ENCODE results near the gene NSG1.
"Not testable (repeated sequence)": the region's sequence is repeated elsewhere in the genome, so short reads cannot be mapped to it uniquely, and the experiment has no call there.

Gene NSG1

DNA sequence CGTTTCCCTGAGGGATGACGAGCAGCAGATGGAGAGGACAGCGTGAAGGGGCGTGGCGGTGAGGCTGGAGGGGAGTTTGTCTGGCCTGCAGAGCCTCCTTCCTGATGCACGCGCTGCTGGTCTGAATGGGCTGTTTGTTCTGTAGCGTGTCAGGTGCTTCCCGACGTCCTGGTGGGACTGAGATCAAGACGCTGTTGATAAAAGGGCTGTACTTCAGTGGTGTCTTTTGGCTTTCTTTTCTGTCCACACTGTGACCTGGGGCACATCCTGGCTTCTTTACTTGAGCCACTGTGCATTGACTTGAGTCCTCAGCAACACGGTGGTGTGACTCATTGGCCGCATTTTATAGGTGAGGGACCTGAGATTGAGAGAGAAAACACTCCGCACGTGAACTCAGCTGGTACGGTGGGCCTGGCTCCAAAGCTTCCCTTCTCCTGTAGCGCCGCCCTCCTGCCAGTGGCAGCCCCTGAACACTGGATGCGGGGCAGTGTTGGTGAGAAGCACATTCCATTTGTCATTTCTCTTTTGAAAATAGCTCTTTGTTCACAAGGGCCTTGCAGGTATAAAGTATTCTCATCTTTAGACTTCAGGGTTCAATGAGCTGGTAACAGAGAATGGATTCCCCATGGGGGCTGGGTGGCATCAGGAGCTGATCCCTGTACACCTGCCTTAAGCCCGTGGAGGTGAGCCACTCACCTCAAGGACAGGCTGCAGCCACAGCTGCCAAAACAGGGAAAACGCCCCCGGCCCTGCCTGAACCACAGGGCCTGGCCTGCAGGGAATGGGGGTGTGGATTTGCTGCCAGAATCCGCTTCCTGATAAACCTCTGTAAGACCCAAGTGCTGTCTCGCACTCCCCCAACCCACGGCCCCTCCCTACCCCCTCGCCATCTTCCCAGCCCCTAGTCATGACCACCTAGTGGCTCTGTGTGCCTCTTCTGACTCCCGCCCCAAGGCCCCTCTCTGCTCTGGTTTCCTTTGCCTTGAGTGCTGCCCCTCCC lies 29.2 kb downstream of the NSG1 start:
- in situ Hi-C loops (cut with MboI; ENCODE audit: low sequenced_read_pairs): no loop called here

DNA sequence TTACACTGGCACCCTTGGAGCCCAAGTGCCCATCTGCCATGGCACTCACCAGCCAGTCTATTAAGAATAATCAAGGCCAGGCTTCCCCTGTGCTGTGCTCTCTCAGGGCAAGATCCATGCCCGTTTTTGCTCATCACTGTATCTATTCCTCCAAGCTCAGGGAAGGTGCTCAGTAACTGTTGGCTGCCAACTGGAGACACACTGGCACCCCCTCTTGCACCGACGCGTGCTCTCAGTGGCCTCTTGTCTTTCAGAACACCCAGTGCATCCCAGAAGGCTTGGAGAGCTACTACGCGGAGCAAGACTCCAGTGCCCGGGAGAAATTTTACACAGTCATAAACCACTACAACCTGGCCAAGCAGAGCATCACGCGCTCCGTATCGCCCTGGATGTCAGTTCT lies 30.1 kb downstream of the NSG1 start:
- in situ Hi-C loops (cut with MboI; ENCODE audit: low sequenced_read_pairs): no loop called here

DNA sequence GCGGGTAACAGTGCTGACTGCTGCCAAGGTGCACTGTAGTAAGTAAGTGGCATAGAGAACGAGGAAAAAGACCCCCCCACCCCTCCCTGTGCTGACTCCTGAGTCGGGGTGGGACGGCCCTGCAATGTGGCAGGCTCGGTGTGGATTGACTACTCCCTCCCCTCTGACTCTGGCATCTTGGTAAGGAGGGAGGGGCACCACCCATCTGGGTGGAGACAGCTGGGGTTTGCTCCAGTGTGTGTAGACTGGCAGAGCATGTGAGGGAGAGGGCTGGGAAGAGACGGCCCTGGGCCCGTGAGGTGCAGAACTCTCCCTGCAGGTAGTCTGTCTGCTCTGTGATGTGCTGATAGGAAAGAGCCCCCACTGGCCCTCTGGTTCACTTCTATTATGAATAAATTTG lies 31.0 kb downstream of the NSG1 start:
- in situ Hi-C loops (cut with MboI; ENCODE audit: low sequenced_read_pairs): no loop called here

DNA sequence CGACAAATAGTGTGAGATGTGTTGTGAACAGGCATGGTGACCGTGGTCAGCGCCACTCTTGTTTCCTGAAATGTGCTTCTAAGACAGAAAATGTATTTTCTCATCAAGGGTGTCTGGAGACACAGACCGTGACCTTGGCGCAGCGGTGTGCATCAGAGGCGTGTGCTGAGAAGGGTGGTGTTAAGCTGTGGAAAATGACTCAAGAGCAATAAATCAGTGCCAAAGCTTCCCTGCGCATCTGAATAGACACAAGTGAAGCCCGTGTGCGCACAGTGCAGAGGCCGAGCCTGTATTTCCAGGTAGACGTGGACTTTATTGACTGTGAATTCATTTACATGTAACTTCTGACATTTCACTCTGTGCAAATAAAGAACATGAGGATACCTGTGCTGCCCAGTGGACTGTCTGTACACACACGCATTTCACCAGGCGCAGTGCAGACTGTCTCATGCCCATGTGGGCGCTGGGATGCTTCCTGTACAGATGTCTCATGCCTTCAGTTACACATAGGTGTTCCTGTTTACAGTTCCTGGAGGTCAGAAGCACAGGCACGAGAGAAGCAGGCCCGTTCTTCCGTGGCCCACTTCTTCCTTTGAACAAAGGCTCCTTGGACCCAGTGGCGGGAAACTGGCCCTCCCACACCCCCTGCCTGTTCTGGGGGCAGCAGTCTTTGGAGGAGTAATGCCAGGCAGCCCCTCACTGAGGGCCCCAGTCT lies 31.9 kb downstream of the NSG1 start:
- in situ Hi-C loops (cut with MboI; ENCODE audit: low sequenced_read_pairs): no loop called here

DNA sequence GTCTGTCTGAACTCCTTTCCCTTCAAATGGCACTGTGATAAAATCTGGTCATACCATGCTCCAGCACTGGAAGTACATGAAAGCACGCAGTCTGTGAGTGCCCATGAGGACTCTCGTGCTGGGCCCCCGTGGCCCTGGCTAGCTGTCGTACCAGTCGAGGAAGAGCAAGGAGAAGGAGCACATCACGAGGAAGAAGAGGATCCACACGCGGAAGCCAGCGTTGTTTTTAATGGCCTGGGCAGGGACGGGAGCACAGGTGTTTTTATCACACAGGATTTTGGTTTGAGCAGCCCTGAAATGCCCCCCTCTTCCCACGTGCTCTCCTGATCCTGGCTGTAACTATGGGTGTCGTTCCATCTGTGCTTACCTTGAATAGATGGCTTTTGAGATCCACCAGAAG lies 33.0 kb downstream of the NSG1 start:
- in situ Hi-C loops (cut with MboI; ENCODE audit: low sequenced_read_pairs): no loop called here

DNA sequence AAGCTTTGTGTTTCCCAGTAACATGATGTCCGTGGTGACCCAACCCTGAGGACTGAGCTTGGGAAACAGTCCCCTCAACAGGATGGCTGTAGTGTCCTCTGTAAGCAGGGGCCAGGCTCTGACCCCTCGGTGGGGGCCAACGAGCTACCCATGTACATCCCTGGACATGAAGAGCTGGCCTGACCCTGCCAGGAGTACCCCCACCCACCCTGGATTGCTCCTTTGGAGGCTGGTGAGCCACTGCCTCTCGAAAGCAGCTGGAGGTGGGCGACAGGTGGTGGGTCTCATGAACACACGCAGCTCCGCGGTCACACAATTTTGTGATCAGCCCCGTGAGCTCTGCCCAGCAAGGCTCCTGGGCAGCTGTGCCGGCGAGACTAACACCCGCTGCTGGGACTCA lies 33.5 kb downstream of the NSG1 start:
- in situ Hi-C loops (cut with MboI; ENCODE audit: low sequenced_read_pairs): no loop called here

DNA sequence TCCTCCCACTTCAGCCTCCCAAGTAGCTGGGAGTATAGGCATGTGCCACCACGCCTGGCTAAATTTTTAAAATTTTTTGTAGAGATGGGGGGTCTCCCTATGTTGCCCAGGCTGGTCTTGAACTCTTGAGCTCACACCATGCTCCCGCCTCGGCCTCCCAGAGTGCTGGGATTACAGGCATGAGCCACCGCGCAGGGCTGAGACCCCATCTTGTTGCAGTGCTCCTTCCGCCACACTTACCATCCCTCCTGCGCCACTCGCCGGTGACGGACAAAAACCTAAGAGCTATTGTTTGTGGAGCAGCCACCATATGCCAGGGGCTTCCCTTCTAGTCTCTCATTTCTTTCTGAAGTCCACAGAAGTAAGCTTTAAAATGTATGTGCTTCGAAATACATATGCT lies 34.5 kb downstream of the NSG1 start:
- in situ Hi-C loops (cut with MboI; ENCODE audit: low sequenced_read_pairs): no loop called here

DNA sequence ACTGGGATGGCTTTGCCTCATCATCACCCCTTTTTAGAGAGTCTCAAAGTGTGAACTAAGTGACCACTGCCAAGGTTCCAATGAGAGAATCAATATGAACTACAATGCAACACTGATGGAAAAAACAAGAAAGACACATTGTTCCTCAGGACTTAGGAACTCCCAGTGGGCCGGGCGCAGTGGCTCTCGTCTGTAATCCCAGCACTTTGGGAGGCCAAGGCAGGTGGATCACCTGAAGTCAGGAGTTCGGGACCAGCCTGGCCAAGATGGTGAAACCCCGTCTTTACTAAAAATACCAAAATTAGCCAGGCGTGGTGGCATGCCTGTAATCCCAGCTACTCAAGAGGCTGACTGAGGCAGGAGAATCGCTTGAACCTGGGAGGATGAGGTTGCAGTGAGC lies 35.2 kb downstream of the NSG1 start:
- in situ Hi-C loops (cut with MboI; ENCODE audit: low sequenced_read_pairs): not testable (repeated sequence)

DNA sequence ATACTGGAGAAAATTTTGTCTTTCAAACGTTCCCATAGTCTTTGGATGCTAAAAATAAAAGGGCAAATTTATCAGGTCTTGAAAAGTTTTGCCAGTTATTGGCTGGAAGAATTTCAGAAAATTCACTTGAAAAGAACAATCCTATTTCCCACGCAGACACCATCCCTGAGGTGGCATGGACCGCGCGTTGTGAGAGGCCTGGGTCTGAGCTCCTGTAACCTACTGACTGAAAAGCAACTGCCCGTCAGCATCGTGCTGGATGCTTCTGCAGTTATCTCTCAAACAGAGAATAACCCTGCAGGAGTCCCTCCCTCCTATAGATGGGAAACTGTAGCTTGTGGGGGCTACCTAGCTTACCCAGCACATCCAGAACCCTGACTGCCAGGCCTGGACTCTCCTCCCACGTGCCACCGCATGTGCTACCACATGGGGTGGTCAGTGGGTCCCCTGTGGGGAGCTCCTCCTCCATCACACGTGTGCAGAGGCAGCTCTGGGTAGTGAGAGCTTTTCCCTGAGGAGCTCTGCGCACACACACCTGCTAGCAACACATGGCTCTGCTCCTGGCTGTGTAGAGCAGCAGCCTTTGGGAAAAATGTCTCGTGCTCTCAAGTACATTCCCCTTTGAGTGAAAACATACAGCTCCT lies 36.1 kb downstream of the NSG1 start:
- in situ Hi-C loops (cut with MboI; ENCODE audit: low sequenced_read_pairs): no loop called here

DNA sequence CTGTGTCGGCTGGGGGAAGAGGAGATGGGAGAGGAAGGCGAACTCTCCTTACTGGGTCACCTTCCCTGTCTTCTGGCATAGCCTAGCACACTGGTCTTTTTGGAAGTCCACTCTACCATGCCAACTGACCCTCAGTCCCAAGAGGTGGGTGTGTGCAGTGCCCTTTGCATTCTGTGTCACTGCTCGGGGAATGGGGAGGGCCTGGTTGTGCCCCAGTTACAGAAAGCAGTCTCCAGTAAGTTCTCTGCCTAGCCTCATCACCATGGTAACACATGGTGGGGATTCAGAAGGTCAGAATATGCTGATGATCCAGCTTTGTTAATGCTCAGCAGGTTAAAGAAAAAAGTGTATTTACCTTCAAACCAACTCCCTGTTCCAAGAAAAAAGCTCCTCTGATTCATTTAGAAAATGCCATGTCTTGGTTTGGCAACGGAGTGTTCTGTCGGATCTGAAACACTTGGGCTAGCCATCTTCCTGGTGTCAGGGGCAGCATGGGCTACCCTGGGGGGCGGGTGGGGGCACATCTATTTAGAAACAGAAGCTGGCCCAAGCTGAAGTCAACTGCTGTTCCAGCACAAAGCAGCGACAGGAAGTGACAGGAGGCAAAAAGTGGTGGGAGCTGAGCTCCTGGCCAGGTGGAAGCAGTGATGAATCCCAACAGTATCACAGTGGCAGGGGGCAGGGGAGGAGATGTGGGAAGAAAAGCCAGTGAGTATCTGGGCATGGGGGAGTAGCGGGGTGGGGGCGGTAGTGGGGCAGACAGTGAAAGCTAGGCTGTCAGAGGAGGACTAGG lies 37.0 kb downstream of the NSG1 start:
- in situ Hi-C loops (cut with MboI; ENCODE audit: low sequenced_read_pairs): no loop called here

DNA sequence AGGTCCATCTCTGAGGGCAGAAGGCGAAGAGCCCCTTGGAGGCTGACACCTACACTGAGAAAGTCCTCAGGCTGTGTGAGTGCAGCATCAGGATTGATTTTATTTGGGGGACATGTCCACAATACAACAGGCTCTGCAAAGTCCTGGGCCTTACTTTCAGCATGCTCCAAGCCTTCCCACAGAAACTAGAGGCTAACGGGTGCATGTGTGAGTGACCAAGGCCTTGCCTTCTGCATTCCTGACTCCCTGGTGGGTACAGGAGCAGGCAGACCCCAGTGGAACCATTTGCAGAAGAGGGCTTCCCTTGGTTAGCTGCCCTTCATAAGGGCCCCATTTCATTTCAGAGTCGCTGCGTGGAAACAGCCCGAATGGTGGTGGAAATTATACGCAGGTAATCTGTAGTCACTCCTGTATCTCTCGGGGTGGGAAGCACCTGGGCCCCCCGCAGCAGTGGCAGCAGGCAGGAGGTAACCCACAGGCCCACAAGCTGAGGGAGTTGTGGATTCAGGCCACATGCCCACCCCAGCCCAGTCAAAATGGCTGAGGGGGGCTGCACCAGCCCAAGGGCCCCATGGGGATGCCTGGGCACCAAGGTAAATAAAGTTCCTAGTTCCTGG lies 37.7 kb downstream of the NSG1 start:
- in situ Hi-C loops (cut with MboI; ENCODE audit: low sequenced_read_pairs): no loop called here

DNA sequence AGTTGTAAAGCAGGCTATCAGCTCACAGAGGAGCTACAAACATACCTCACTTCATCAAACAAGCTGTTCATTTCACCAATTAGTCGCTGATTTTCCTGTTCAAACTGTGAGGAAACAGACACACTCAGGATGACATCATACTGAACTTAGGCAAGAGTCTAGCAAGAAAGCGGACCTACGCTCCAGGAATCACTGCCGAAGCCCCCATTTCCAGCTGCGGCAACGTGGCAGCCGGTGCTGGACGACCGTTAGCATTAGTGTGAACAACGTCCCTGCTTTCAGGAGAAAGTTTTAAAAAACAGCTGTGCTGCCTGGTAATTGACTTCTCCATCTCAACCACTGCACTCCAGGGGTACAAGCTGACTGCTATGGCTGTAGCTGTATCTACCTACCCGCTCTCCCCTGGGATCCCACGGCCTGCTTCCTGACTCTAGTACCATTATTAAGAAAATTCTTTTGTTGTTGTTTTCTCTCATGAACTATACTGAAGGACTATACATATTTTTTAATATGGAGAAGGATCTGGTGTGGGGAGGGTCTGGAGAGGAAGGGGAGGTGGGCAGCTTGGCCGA lies 38.3 kb downstream of the NSG1 start:
- in situ Hi-C loops (cut with MboI; ENCODE audit: low sequenced_read_pairs): no loop called here

DNA sequence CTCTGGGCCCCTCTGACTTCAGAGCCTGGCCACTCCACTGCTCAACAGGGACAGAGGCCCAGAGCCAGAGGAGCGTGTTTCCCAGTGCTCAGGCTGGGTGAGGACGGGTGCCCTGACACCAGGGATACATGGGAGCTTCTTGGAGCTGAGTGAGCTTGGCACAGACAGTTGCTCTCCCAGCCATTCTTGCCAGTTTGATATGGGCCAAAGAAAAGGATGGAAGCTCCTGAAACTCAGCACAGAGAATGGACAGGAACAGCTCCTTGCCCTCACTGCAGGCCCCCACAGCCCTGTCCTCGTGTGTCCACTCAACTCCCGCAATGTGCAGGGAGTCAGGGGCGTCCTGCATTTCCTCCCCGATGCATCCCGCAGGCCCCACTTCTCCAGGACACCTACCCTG lies 38.8 kb downstream of the NSG1 start:
- in situ Hi-C loops (cut with MboI; ENCODE audit: low sequenced_read_pairs): no loop called here

DNA sequence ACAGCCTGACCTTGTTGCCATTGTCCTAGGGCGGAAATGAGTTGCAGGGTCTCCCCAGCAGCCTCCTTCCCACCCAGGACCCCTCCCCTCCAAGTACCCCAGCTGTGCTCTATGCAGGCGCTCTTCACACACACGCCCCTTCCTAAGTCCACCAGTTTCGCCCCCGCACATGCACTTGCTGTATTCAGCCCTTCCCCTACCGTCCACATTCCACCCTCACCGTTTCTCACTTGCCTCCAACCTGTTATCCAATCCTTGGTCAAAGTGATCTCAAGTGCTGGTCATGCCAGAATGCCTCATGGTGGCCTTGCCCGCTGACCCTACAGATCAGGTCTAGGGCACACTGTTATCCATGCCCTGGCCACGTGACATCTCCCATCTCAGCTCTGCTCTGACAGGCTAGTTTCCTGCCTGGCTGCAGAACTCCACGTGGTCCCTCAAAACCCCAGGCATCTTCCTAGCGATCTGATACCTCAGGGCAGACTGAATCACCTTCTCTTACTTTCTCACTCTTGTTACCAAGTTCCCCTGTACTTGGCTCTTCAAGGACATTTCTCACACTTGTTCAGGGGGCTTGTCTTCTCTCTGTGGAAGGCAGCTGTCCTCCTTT lies 39.7 kb downstream of the NSG1 start:
- in situ Hi-C loops (cut with MboI; ENCODE audit: low sequenced_read_pairs): no loop called here

DNA sequence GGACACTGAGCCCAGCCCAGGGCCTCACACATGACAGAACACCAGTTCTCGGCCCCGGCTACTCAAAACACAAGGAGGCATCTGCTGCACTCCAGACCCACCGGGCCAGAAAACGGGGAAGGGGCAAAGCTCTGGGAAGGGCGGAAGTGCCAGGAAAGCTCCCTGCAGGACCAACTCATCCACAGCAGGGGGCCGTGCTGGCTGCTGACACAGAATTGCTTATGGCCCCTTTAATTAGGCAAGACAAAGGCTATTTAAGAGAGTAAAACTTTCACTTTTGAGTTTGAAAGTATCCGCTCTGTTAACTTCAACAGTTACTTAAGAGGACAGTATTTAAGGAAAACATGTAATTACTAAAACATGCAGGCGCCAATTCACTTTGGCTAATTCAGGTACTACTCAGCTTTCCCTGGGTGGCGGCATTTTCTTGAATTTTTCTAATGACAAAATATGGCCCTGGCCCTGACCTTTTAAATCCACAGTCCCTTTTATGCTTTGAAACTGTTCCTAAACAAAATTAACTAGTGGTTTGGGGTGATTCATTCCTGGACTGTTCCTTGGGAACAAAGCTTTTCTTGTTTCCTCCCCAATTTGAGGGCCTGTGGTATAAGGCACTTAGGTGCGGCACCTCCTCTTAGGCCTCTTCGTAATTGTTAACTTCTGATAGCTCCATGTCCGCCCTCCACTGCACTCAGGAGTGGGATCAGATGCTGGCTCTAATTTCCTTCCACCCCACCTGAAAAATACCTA lies 40.4 kb downstream of the NSG1 start:
- in situ Hi-C loops (cut with MboI; ENCODE audit: low sequenced_read_pairs): no loop called here

DNA sequence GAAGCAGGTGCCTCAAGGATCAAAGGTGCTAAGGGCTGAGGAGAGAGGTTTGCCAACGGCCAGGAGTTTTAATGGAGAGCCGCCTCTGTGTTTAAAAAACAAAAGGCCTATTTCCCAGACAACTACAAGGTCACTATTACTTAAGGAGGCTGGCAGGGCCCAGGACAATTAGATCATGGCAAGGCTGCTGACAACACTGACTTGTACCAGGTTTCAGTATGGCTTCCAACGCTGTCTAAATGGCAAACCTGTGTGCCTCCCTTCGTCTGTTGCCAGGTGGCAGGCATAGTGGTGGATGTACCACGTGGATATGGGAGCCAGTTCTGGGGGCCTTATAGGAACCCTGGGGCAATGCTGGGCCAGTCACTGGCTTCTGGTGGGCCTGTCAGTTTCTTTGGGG lies 41.0 kb downstream of the NSG1 start:
- in situ Hi-C loops (cut with MboI; ENCODE audit: low sequenced_read_pairs): no loop called here

DNA sequence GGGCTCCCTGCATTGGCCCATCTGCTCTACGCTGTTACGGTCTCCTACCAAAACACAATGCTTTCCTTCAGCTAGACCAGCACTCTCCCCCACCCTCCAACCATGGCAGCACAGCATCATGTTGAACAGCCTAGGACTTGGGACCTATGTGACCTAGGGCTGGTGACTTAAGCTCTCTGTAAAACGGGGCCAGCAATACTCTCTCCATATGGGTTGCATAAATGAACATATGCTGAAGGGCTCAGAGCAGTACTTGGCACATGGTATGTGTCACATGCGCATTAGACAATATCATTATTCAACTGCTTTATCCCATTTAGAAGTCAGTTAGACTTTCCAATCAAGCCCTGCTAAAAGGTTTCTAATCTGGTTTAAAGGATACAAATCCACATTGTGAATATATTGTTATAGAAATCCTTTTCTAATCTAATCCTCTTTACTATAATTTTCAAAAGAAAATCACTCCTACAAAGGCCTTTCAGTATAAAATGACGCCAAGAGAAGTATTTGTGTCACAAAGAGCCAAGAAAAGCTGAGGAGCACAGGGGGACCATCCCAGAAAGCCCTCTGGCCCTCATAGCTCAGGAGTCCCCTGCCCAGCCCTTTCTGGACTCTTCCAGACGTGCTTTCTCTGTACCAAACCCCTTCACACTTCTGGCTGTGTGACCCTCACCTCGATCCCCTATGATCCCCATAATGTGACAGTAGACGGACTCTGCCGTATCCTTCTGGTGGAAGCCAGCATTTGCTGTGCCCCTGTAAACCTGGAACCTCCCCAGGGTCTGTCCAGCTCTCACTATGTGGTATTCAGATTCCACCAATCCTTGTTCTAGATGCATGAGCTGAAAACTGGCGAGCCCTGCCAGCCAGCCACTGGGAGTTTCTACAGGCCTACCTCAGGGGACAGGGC lies 42.3 kb downstream of the NSG1 start:
- in situ Hi-C loops (cut with MboI; ENCODE audit: low sequenced_read_pairs): no loop called here

Measured in HL-60/S4 (cell line).